Measurements from ENCODE around the gene MUC2.
A peak's percentile ranks its signal among the peaks of the same experiment; 100 is the strongest.

The MUC2 gene

DNA sequence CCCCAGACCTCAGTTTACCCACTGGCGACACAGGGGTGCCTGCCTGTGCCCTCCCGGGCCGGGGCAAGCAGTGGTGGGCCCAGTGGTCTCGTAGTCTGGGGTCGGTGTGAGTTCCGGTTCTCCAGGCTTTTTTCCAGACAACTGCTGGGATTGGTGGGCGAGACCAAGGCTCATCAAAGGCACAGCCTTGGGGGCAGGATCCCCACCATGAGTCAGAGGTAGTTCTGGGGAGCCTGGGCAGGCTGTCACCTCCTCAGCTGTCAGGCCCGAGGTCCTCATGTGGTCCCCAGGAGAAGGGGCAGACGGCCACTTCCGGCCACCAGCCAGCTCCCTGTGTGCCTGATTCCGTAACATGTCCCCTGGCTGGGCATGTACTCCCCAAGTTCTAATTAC, 827 bp upstream of the MUC2 start:
- no peak for DNase-seq

- DNase-seq = no peak
Measured at GRCh38 chr11:1075341-1075911, 752 bp downstream of the MUC2 start.

GRCh38 chr11:1076061-1076665, 1.5 kb downstream of the MUC2 start:
- DNase-seq = no peak

DNA sequence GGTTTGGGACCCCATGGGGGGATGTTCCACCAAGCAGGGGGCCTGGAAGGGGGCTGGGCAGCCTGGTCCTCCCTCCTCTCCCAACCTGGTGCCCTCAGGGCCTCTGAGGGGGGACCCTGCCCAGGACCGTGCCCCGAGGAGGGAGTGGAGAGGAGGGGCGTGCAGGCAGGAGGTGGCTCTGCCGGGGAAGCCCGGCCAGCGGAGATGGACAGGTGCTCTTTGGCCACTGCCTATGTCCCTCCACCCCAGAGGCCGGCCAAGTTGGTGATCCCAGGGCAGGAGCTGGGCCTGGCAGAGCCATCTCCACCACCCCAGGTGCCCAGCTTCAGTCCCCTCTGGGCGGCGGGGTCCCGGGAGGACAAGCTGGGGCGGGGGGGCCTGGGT, 2.4 kb downstream of the MUC2 start:
- no peak for DNase-seq

DNA sequence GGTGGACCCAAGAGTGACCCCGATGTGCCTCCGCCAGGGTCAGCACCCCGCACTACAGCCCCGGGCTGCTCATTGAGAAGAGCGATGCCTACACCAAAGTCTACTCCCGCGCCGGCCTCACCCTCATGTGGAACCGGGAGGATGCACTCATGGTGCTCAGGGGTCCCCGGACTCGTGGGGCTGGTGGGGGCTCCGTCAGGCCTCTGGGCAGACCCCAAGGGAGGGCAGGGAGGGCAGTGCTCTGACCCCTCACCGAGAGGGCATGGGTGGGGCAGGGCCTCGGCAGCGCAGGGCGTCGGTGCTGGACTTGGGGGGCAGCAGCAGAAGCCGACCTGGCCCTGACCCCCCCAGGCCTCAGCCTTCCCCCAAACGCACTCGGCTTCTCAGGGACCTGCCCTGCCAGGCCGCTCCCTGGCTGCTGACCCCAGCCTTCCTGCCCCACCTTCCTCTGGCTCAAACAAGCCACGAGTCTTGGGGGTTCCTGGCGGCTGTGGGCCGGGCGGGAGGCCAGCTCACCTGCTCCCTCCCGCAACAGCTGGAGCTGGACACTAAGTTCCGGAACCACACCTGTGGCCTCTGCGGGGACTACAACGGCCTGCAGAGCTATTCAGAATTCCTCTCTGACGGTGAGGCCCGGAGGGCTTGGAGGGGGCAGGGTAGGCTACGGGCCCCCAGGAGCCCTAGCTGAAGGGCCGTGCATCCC, 2.9 kb downstream of the MUC2 start:
- peak; percentile 24 for DNase-seq

GRCh38 chr11:1078191-1078601, 3.5 kb downstream of the MUC2 start:
- peak; percentile 31 for DNase-seq

DNA sequence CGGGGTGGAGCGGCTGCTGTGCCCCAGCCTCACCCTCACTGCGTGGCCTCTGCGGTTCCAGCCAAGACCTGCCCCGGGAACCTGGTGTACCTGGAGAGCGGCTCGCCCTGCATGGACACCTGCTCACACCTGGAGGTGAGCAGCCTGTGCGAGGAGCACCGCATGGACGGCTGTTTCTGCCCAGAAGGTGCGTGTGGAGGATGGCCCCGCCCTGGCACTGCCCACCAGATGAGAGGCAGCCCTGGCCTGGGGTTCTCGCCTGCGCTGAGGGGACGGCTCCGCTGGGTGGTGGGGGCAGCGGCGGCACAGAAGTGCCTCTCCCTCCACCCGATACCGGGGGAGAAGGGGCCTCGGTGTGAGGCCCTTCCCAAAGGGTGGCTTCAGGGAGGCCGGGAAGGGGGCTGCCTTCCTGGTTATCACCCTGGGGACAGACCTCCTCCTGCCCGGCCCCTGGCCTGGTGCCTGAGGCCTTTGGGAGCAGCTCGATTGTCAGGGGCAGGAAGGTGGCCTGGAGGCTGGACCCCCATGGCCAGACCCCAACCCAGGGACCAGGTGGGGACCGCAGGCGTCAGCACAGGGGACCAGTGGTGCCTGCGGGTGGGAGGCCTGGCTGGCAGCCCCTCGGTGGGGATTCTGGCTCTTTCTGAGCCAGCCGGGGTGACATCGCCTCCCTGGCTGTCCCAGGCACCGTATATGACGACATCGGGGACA, 7.1 kb downstream of the MUC2 start:
- peak; percentile 28 for DNase-seq

- DNase-seq = no peak
Measured at GRCh38 chr11:1082346-1082727, 7.7 kb downstream of the MUC2 start.

GRCh38 chr11:1082728-1083620, 8.3 kb downstream of the MUC2 start:
- DNase-seq = peak; percentile 37

- DNase-seq = peak; percentile 32
Measured at GRCh38 chr11:1083621-1084551, 9.2 kb downstream of the MUC2 start.

DNA sequence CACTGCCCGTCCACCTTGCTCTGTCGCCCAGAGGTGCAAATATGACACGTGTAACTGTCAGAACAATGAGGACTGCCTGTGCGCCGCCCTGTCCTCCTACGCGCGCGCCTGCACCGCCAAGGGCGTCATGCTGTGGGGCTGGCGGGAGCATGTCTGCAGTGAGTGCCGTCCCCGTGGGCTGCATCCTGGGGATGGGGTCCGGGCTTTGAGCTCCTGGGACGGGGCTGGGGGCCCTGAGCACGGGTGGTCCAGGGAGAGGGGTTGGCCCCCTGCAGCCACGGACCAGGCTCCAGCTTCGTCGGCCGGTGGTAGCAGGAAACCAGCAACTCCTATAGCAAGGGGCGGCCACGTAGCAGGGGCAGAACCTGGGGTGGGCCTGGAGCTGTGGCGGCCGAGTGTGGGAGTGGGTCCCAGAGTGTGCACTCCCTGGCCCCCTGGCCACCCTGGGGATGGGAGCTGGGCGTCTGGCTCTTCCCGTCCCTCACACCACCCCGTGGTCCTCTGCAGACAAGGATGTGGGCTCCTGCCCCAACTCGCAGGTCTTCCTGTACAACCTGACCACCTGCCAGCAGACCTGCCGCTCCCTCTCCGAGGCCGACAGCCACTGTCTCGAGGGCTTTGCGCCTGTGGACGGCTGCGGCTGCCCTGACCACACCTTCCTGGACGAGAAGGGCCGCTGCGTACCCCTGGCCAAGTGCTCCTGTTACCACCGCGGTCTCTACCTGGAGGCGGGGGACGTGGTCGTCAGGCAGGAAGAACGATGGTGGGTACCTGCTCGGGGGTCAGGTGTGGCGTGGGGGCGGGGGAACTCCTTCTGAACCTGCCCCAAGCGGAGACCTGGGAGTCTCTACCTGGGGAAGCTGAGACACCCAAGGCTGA, 10.1 kb downstream of the MUC2 start:
- peak; percentile 24 for DNase-seq

- no peak for DNase-seq
Measured at GRCh38 chr11:1085440-1086170, 10.9 kb downstream of the MUC2 start.

GRCh38 chr11:1086171-1087102, 11.8 kb downstream of the MUC2 start:
- DNase-seq = no peak

- no peak for DNase-seq
Measured at GRCh38 chr11:1087279-1087960, 12.7 kb downstream of the MUC2 start.

DNA sequence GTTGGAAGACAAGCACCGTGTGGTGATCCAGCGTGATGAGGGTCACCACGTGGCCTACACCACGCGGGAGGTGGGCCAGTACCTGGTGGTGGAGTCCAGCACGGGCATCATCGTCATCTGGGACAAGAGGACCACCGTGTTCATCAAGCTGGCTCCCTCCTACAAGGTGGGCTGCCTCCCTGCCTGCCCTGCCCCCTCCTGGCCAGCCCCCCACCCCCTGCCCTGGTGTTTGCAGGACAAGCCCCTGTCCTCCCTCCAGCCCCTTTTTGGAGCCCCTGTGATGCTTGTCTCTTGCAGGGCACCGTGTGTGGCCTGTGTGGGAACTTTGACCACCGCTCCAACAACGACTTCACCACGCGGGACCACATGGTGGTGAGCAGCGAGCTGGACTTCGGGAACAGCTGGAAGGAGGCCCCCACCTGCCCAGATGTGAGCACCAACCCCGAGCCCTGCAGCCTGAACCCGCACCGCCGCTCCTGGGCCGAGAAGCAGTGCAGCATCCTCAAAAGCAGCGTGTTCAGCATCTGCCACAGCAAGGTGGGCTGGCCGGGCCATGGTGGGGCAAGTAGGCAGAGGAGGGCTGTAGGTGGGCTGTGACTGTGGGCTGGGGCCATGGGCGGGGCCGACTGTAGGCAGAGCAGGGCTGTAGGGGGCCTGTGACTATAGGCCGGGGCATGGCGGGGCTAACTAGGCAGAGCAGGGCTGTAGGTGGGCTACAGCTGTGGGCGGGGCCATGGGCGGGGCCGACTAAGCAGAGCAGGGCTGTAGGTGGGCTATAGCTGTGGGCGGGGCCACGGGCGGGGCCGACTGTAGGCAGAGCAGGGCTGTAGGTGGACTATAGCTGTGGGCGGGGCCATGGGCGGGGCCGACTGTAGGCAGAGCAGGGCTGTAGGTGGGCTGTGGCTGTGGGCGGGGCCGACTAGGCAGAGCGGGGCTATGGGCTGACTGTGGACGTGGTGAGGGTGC, 13.6 kb downstream of the MUC2 start:
- DNase-seq = no peak

- DNase-seq = no peak
Measured at GRCh38 chr11:1088927-1089737, 14.5 kb downstream of the MUC2 start.
